NK-92 (cell line): ENCODE data around the gene SASS6.

Experiments used
- DNase-seq: peaks from one replicate; lab custom pipeline; 2025; ENCODE audit not compliant: unreplicated experiment; lab: John Stamatoyannopoulos, UW

Gene SASS6

GRCh38 chr1:100132566-100133477, at the start of gene SASS6, which contains the start of gene TRMT13:
TSS of gene SASS6 (minus strand) at chr1:100132930. CDS start at chr1:100132814, 116 bp downstream.
TSS of gene TRMT13 (plus strand) at chr1:100133163. CDS start at chr1:100133169, 6 bp downstream.
- DNase-seq: peak; percentile 62

- no peak for DNase-seq
Measured at GRCh38 chr1:100178091-100178490, 45.4 kb upstream of the SASS6 start, which contains the start of gene LRRC39. TSS of gene LRRC39 (minus strand) at chr1:100178256. CDS start at chr1:100168516, 9,740 bp downstream.

GRCh38 chr1:100177295-100178041, 44.7 kb upstream of the SASS6 start:
- no peak for DNase-seq

GRCh38 chr1:100168051-100168450, 35.3 kb upstream of the SASS6 start:
- DNase-seq: no peak

- no peak for DNase-seq
Measured at GRCh38 chr1:100164702-100165101, 32.0 kb upstream of the SASS6 start.

GRCh38 chr1:100164216-100164615, 31.5 kb upstream of the SASS6 start:
- DNase-seq: no peak

GRCh38 chr1:100162881-100163280, 30.2 kb upstream of the SASS6 start:
- DNase-seq: no peak

- no peak for DNase-seq
Measured at GRCh38 chr1:100152271-100152670, 19.5 kb upstream of the SASS6 start.

- no peak for DNase-seq
Measured at GRCh38 chr1:100151679-100152078, 18.9 kb upstream of the SASS6 start.

GRCh38 chr1:100147875-100148274, 15.1 kb upstream of the SASS6 start:
- DNase-seq: no peak

- no peak for DNase-seq
Measured at GRCh38 chr1:100146958-100147357, 14.2 kb upstream of the SASS6 start.

- no peak for DNase-seq
Measured at GRCh38 chr1:100145116-100145515, 12.4 kb upstream of the SASS6 start.

GRCh38 chr1:100142343-100142742, 9.6 kb upstream of the SASS6 start:
- DNase-seq: no peak

GRCh38 chr1:100141192-100141591, 8.5 kb upstream of the SASS6 start:
- no peak for DNase-seq

- no peak for DNase-seq
Measured at GRCh38 chr1:100137602-100138001, 4.9 kb upstream of the SASS6 start.

- DNase-seq: no peak
Measured at GRCh38 chr1:100134872-100135271, 2.1 kb upstream of the SASS6 start.

GRCh38 chr1:100131623-100132022, 1.1 kb downstream of the SASS6 start:
- no peak for DNase-seq

GRCh38 chr1:100130552-100131077, 2.1 kb downstream of the SASS6 start:
- DNase-seq: no peak

GRCh38 chr1:100127226-100127625, 5.5 kb downstream of the SASS6 start:
- no peak for DNase-seq

- DNase-seq: no peak
Measured at GRCh38 chr1:100122177-100122576, 10.6 kb downstream of the SASS6 start.

- no peak for DNase-seq
Measured at GRCh38 chr1:100115524-100115923, 17.2 kb downstream of the SASS6 start.
